Measurements from ENCODE around the gene PTH1R.

Gene PTH1R

GRCh38 chr3:46877406-46878125 lies at the start of gene PTH1R:
PTH1R (plus strand) TSS chr3:46877721; CDS start chr3:46883560, 5,839 bp downstream.
- no peak for FAIRE-seq
- DNase-seq (ENCODE audit: low spot score), result no peak

- no peak for DNase-seq (ENCODE audit: low spot score)
- FAIRE-seq, result no peak
These were observed 47.8 kb upstream of the PTH1R start for GRCh38 chr3:46829699-46830208.

DNA sequence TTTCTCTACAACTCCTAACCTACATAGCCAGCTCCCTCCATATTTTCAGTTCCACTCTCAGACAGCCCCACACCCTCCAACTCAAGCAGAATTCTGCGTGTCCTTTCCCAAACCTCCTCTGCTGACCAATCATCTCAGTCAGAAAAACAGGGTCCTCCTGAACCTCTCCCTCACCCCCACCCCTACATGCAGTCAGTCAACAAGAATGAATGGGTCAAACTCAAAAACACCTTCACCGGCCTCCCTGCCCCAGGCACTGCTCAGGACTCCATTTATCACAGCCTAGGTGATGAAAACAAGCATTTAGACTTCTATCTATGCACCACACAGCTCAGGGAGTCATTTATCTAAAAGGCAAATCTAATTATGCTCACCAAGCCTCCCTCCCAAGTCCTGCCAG lies 46.7 kb upstream of the PTH1R start:
- no peak for DNase-seq (ENCODE audit: low spot score)
- no peak for FAIRE-seq

- no peak for DNase-seq (ENCODE audit: low spot score)
- FAIRE-seq, result no peak
These were observed 46.2 kb upstream of the PTH1R start for GRCh38 chr3:46831316-46831715.

- DNase-seq (ENCODE audit: low spot score) (no peak), FAIRE-seq (no peak)
These were observed 45.7 kb upstream of the PTH1R start for GRCh38 chr3:46831841-46832240.

DNA sequence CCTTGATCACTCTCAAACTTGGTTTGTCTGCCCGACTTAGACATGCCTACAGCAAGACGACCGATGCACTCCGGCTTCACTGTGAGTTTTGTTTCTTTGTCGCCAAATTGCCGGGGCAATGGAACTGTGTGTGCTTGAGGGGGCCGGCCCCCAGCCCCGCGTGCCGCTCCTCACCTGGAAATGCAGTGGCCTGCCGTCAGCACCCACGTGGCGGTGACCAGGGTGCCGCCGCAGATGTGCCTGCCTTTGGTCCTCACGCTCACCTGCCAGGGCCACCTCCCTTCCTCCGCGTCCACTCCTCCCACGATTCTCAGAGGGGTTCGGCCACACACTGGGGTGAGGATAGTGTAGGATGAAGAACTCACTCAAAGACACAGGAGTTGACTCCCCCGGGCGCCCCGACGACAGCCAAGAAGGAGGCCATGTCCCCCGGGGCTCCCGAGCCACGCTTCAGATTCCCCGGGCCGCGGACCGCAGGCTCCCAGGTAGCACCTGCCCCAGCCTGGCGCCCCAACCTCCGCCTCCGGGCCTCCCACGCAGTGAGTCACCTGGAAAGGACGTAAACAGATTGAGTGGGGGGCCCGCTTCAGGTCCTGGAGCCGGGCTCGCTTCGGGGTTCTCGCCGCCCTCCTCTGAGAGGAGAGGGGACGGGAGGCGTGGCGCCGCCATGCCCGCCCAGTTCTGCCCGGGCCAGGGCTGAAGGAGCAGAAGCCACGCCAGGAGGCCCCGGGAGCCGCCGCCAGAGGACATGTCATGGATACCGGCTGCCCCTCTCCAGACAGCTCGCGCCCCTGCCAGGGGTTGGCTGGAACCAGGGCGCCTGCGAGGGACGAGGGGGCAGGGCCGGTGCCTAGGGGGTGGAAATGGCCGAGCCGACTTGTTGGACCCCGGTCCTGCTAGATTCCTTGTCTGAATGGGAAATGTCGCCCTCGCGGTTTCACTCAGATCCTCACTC lies 43.9 kb upstream of the PTH1R start:
- DNase-seq (ENCODE audit: low spot score) (no peak), FAIRE-seq (no peak)

GRCh38 chr3:46835054-46835453 lies 42.5 kb upstream of the PTH1R start:
- no peak for FAIRE-seq

GRCh38 chr3:46835491-46835890 lies 42.0 kb upstream of the PTH1R start:
- no peak for FAIRE-seq
- no peak for DNase-seq (ENCODE audit: low spot score)

More at GRCh38 chr3:46835054-46835453, 42.5 kb upstream of the PTH1R start:
- no peak for DNase-seq (ENCODE audit: low spot score)

DNA sequence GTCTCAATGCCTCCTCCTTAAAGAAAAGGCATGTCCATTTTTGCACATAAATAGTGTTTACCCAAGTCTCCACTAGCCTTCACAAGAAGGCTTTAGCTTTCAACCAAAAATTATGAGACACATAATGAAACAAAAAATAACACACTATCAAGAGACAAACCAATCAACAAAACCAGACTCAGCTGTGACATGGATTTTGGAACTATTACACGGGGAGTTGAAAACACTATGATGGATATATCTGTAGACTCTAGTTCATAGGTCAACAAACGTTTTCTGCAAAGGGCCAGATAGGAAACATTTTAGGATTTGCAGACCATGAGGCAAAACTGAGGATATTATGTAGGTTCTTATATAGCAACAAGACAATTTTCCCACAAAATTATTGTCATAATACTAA lies 39.2 kb upstream of the PTH1R start:
- no peak for FAIRE-seq

GRCh38 chr3:46840491-46840890 lies 37.0 kb upstream of the PTH1R start:
- FAIRE-seq, result no peak

More for the DNA sequence above, 39.2 kb upstream of the PTH1R start:
- no peak for DNase-seq (ENCODE audit: low spot score)

GRCh38 chr3:46843508-46843907 lies 34.0 kb upstream of the PTH1R start:
- FAIRE-seq (no peak), DNase-seq (ENCODE audit: low spot score) (no peak)

More at GRCh38 chr3:46840491-46840890, 37.0 kb upstream of the PTH1R start:
- DNase-seq (ENCODE audit: low spot score), result no peak

- DNase-seq (ENCODE audit: low spot score) (no peak), FAIRE-seq (no peak)
These were observed 33.1 kb upstream of the PTH1R start for GRCh38 chr3:46844397-46844796.

DNA sequence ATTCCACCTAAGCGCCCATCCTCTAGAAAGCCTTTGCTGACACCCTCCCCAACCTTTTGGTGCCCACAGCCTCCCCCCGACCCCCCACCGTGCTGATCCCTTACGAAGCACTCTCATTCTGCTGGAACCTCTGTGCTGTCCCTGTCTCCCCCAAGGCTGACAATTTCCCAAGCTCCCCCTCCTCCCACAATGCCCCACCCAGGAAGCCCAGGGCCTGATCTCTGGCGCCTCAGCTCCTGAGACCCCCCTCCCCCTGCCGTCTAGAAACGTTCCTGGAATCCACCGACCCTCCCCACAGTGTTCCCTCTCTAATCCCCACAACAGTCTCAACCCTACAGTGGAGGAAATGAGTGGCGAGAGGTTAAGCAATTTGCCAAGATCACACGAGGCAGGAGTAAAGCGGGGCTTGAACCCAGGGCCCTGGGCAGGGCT lies 32.6 kb upstream of the PTH1R start:
- FAIRE-seq (no peak), DNase-seq (ENCODE audit: low spot score) (no peak)

DNA sequence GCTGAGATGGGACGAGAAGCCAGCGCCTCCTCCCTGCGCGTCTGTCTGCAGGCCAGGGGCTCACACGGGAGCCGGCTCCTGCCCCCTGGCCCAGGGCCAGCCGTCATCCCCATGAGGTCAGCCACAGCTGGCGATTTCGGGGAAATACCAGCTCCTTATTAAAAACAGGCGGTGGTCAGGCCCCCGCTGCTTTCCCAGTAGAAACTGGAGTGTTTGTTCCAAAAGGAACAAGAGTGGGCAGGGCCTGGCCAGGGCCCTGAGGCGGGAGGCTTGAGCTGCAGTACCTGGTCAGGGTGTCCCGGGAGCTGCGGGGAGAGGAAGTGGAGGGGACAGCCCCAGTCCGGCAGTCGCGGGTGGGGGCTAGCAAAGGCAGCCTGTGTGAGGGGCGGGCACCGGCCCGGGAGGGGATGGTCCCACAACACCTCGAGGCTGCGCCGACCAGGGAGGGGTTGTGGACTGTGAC lies 32.1 kb upstream of the PTH1R start:
- DNase-seq (ENCODE audit: low spot score) (peak; percentile 77), FAIRE-seq (no peak)

DNA sequence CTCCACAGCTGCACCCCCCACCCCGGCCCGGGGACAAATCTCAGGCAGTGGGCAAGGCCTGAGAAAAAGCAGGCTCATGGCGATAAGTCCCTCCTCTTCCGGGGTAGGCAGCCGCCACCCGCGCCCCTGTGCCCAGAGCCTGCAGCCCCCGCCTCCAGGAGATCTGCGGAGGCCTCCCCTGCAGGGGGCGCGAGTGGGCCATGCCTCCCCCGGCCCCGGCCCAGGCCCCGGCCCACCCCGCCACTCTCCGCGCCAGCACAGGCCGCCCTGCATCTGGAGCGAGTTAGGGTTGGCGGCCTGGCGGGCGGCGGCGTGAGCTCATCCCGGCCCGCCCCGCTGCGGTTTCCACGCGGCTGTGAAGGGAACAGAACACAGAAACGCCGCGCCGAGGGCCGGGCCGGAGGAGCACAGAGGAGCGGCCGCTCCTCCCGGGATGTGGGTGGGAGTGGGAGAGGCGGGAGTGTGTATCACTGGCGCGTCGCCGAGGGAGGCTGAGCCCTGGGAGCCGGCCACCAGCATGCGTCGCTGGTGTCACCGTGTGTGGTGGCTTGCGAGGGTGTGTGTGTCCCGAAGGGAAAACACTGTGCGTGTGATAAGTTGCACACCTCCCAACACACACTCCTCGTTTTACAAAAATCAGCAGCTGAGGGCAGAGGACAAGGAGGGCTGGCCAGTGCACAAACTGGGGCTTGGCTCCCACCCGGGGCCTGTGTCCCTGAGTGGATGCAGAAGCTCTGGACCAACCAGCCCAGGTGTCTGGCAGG lies 31.5 kb upstream of the PTH1R start:
- FAIRE-seq (peak; percentile 86), DNase-seq (ENCODE audit: low spot score) (peak; percentile 95)

DNA sequence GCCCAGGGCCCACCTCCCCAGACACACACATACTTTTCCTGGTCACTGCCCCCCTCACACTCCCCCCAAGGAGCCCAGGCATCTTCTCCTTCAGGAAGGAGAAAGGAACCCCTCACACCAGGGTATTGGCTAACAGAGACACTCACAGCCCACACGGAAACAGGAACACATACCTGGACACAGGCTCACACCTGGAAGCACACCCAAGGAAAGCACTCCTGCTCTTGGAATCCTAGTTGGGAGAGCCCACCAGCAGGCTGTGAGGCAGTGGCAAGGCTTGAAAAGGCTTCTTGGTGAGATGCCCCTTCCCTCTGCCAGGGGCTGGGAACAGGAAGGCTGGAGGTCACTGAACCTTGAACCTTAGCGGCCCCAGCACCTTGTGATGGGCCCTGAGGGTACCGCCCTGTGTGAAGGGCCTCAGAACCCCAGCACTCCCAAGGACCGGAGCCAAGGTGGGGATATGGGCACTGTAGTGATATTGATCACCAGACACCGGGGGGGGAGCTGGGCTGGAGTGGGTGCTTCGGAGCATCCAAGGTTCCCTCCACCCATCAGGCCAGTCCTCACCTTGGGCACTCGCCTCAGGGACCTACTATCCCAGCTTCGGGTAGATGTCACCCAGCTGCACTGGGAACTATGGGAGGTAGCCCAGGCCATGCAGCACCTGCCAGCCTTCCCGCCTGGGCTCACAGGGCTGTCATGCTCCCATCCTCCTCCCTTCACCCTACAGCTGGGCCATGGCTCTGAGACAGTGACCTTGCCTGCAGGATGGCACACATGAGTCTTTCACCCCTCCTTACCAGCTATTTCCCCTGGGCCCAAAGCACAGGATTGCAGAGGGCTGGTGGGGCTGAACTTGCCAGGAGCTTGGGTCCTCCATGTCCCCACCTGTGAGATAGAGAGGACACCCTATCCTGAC lies 30.6 kb upstream of the PTH1R start:
- DNase-seq (ENCODE audit: low spot score), result no peak

GRCh38 chr3:46847744-46848143 lies 29.8 kb upstream of the PTH1R start:
- DNase-seq (ENCODE audit: low spot score) (no peak), FAIRE-seq (no peak)

More for the DNA sequence above, 30.6 kb upstream of the PTH1R start:
- no peak for FAIRE-seq

DNA sequence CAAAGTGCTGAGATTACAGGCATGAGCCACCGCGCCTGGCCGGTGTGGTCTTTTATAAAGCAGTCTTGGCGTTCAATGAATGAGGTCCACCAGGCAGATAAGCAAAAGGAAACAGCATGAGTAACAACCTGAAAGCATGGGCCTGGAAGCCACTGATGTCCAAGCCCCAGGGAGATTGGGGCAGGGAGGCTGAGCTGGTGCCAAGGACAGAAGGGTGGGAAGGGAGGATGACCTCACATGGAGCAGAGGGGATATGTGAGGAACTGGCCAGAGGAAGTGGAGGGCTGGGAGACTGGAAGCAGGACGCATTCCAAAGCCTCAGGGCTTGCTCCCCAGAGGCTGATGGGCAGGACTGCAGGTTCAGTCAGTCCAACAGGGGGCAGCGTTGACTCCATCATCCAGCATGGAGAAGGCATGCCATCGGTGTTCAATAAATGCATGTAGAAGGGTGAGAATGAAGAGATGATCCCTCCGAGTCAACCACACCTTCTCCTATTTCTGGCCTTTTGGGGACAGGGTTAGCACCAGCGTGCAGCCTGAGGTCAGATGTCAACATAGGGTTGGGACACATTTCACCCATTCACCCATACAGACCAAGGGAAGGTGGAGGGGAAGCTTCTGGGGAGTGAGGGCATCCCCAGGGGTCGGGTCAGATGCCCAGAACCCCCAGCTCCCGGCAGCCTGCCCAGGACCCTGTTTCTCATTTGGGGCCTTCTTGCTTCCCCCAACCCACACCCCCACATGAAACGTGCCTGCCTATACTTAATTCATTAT lies 29.1 kb upstream of the PTH1R start:
- DNase-seq (ENCODE audit: low spot score) (peak; percentile 38), FAIRE-seq (no peak)

GRCh38 chr3:46849045-46849631 lies 28.4 kb upstream of the PTH1R start:
- no peak for FAIRE-seq
- DNase-seq (ENCODE audit: low spot score), result no peak

All from urothelium cell line (cell line).